Upper lobe of left lung (tissue), 4 donors: ENCODE measurements around the gene LHFPL3.

Source experiments
- POLR2AphosphoS5 ChIP-seq, 2 donors: sonication (generic); formaldehyde crosslinking; IDR thresholded peaks; one replicate each; pipeline ENCODE4 v1.5.1; 2017; ENCODE audit warnings: antibody characterized with exemption in 2 of 2
- TF ChIP-seq, protein P1 (sequence below), 6 experiments: fragments of 450-650 bp in 4 of 6; fragments of 200-600 bp in 2 of 6; sonication (generic) in 2 of 6; IDR thresholded peaks; one replicate each; pipeline ENCODE4 v1.5.1; 2016 to 2019; ENCODE audit warnings: antibody characterized with exemption in 6 of 6

DNA sequence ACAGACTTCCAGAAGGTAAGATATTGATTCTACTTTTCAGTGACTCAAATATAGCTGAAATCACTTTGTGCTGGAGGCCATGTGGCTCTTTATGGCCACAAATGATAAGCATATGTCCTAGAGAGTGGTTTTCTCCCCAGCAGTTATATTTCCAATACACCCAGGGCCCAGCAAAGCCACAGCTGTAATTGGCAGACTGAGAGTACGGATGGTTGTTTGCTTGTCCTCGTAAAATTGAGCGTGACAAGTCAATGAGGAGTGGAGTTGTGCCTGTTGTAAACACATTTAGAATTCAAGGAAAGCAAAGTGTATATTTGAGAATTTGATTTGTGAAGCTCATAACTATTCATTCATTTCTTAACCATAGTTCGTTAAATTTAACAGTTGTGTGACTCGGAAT is 201.8 kb downstream of the LHFPL3 start:
- TF ChIP-seq, protein P1, sequence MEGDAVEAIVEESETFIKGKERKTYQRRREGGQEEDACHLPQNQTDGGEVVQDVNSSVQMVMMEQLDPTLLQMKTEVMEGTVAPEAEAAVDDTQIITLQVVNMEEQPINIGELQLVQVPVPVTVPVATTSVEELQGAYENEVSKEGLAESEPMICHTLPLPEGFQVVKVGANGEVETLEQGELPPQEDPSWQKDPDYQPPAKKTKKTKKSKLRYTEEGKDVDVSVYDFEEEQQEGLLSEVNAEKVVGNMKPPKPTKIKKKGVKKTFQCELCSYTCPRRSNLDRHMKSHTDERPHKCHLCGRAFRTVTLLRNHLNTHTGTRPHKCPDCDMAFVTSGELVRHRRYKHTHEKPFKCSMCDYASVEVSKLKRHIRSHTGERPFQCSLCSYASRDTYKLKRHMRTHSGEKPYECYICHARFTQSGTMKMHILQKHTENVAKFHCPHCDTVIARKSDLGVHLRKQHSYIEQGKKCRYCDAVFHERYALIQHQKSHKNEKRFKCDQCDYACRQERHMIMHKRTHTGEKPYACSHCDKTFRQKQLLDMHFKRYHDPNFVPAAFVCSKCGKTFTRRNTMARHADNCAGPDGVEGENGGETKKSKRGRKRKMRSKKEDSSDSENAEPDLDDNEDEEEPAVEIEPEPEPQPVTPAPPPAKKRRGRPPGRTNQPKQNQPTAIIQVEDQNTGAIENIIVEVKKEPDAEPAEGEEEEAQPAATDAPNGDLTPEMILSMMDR (IDR thresholded peaks at IDR 0.05), result no peak
- no peak for TF ChIP-seq POLR2AphosphoS5 (IDR thresholded peaks at IDR 0.05)
